ENCODE measurements around the gene C1S. TPM values are rescaled to one million over a fixed set of nuclear protein-coding genes. Genes with fewer than 3 reads are reported as not detected.
"Not testable (repeated sequence)": the region's sequence is repeated elsewhere in the genome, so short reads cannot be mapped to it uniquely, and the experiment has no call there.

The C1S gene
- total RNA-seq, 4 donors from 2014 or later = 415 to 1,129 (median 638) TPM

DNA sequence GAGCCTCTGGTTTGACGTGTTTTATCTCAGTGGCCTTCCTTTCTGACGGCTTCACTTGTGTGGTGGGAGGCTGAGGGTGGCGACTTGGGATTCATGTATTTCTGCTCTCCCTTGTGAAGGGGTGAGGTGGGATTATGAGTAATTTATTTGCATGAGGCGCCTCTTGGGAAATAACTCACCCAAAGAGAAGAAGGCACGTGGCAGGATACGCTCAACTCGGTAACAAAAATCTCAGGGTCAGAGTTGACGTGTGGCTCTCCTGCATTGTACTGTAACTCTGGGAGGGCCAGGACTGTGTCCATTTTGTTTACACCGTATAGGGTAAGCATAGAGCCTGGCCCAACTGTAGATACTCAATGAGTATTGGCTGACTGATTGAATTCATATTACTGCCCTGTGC is 14.6 kb upstream of the C1S start:
- WGBS, 2 donors = 89 to 90% methylated on average over 9 of the region's 9 CpGs
- H3K27me3 ChIP-seq = no peaks in the 10 kb centered on the region
- no peak for DNase-seq (ENCODE audit: low spot score in 2 of 2)
- H3K4me3 ChIP-seq = no peak overlapping the region
- H3K9me3 ChIP-seq = no peaks in the 10 kb centered on the region
- TF ChIP-seq POLR2A (IDR thresholded peaks at IDR 0.05) = no peak
- TF ChIP-seq, protein P1, sequence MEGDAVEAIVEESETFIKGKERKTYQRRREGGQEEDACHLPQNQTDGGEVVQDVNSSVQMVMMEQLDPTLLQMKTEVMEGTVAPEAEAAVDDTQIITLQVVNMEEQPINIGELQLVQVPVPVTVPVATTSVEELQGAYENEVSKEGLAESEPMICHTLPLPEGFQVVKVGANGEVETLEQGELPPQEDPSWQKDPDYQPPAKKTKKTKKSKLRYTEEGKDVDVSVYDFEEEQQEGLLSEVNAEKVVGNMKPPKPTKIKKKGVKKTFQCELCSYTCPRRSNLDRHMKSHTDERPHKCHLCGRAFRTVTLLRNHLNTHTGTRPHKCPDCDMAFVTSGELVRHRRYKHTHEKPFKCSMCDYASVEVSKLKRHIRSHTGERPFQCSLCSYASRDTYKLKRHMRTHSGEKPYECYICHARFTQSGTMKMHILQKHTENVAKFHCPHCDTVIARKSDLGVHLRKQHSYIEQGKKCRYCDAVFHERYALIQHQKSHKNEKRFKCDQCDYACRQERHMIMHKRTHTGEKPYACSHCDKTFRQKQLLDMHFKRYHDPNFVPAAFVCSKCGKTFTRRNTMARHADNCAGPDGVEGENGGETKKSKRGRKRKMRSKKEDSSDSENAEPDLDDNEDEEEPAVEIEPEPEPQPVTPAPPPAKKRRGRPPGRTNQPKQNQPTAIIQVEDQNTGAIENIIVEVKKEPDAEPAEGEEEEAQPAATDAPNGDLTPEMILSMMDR (IDR thresholded peaks at IDR 0.05) = no peak
- no peak for TF ChIP-seq EP300 (IDR thresholded peaks at IDR 0.05)
- no peaks in the 10 kb centered on the region for H3K36me3 ChIP-seq
- no peaks in the 10 kb centered on the region for H3K4me1 ChIP-seq
- H3K27ac ChIP-seq = no peak overlapping the region

DNA sequence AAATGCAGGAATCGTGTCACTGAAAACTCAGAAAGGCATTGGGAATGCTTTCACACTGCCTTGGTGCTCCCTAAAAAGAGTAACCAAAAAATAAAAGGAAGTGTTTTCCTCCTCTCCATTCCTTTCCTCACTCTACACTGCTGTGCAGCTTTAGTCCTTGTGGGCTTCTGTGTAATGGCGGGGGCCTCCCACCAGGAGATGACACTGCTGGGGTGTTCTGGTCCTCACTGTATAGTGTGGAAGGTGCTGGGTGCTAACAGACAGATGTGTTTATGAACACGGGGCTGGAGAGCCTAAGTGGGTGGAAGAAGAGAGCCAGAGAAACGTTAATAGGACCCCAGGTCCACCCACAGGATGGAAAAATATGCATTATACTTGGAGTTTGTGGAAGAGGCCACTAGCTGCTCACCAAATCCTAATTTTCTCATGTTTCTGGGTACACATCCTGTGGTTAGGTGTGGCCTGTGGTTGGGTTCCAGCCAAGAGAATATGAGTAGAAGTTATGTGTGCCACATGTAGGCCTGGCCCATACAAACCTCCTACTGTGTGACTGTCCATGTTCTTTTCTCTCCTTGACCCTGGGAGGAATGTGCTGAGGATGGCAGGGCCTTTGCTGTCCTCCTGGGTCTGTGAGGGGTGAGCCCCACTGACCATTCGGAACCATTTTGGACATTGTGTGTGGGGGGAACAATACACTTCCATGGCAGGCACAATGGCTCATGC is 14.0 kb upstream of the C1S start:
- H3K4me1 ChIP-seq = no peaks in the 10 kb centered on the region
- DNase-seq (ENCODE audit: low spot score in 2 of 2) = no peak
- H3K4me3 ChIP-seq = no peak overlapping the region
- H3K36me3 ChIP-seq = no peaks in the 10 kb centered on the region
- WGBS, 2 donors = 72 to 76% methylated on average over 5 of the region's 5 CpGs
- TF ChIP-seq, protein P1 (IDR thresholded peaks at IDR 0.05) = no peak
- H3K27me3 ChIP-seq = no peaks in the 10 kb centered on the region
- H3K27ac ChIP-seq = no peak overlapping the region
- H3K9me3 ChIP-seq = no peaks in the 10 kb centered on the region

DNA sequence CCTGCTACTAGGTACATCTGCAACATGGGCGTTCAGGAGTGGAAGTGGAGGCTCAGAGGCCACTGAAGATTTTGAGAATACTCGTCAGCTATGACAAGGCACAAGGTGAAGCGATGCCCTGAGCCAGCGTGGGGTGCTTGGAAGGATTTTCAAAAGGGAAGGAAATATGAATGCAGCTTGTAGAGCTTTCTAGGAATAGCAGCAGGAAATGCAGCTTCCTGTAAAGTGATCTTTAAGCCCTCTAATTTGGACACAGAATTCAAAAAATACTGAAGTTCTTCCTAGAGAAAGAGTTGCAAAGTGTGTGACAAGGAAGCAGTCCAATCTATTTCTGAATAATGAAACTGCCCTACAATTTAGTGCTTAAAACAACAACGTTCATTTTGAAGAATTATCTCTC is 13.2 kb upstream of the C1S start:
- Histone ChIP-seq H3K9me3 (no peaks in the 10 kb centered on the region), H3K4me3 (no peak overlapping the region), H3K36me3 (no peaks in the 10 kb centered on the region), H3K27ac (no peak overlapping the region), H3K4me1 (no peaks in the 10 kb centered on the region), H3K27me3 (no peaks in the 10 kb centered on the region)
- WGBS, 2 donors = 63 to 73% methylated on average over 5 of the region's 5 CpGs
- TF ChIP-seq, protein P1 (IDR thresholded peaks at IDR 0.05) = no peak
- TF ChIP-seq POLR2A (IDR thresholded peaks at IDR 0.05) (no peak), EP300 (IDR thresholded peaks at IDR 0.05) (no peak)
- no peak for DNase-seq (ENCODE audit: low spot score in 2 of 2)

DNA sequence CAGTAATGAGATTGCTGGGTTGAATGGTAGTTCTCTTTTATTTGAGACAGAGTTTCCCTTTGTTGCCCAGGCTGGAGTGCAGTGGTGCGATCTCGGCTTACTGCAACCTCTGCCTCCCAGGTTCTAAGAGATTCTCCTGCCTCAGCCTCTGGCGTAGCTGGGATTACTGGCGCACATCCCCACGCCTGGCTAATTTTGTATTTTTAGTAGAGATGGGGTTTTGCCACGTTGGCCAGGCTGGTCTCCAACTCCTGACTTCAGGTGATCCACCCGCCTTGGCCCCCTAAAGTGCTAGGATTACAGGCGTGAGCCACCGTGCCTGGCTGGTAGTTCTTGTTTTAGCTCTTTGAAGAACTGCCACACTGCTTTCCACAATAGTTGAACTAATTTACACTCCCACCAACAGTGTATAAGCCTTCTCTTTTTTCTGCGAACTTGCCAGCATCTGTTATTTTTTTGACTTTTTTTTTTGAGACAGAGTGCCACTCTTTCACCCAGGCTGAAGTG is 11.0 kb upstream of the C1S start:
- H3K9me3 ChIP-seq; DNase-seq (ENCODE audit: low spot score in 2 of 2); H3K36me3 ChIP-seq; H3K27ac ChIP-seq; H3K27me3 ChIP-seq; H3K4me3 ChIP-seq; H3K4me1 ChIP-seq: not testable (repeated sequence)
- WGBS, 2 donors = 74 to 80% methylated on average over 10 of the region's 10 CpGs

DNA sequence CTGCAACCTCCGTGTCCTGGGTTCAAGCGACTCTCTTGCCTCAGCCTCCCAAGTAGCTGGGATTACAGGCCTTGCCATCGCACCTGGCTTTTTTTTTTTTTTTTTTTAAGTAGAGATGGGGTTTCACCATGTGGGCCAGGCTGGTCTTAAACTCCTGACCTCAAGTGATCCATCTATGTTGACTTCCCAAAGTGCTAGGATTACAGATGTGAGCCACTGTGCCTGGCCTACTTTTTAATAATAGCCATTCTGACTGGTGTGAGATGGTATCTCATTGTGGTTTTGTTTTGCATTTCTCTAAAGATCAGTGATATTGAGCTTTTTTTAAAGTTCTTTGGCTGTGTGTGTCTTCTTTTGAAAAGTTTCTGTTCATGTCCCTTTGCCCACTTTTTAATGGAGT is 10.5 kb upstream of the C1S start:
- H3K4me1 ChIP-seq; DNase-seq (ENCODE audit: low spot score in 2 of 2); H3K4me3 ChIP-seq; H3K36me3 ChIP-seq; H3K27ac ChIP-seq; H3K27me3 ChIP-seq; H3K9me3 ChIP-seq: not testable (repeated sequence)
- 88 to 92% methylated on average over 3 of the region's 3 CpGs for whole genome bisulfite sequencing, 2 donors

DNA sequence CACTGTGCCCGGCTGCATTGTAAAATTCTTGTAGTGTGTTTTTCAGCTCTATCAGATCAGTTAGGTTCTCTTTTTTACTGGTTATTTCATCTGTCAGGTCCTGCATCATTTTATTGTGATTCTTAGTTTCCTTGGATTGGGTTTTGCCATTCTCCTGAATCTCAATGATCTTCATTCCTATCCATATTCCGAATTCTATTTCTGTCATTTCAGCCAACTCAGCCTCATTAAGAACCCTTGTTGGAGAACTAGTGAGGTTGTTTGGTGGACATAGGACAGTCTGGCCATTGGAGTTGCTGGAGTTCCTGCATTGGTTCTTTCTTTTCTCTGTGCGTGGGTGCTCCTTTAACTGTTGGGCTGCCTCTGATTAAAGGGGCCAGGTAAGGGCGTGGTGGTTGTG is 5.6 kb upstream of the C1S start:
- H3K9me3 ChIP-seq = no peaks in the 10 kb centered on the region
- TF ChIP-seq, protein P1 (IDR thresholded peaks at IDR 0.05) = no peak
- TF ChIP-seq EP300 (IDR thresholded peaks at IDR 0.05) = no peak
- TF ChIP-seq POLR2A (IDR thresholded peaks at IDR 0.05) = no peak
- no peak overlapping the region for H3K4me3 ChIP-seq
- no peak for DNase-seq (ENCODE audit: low spot score in 2 of 2)
- H3K27me3 ChIP-seq = no peaks in the 10 kb centered on the region
- H3K4me1 ChIP-seq = peaks cover 0 to 15% (median 3%) of the 10 kb centered on the region in 4 donors
- H3K36me3 ChIP-seq = no peaks in the 10 kb centered on the region
- WGBS, 2 donors = 78 to 88% methylated on average over 4 of the region's 4 CpGs
- H3K27ac ChIP-seq = no peak overlapping the region

DNA sequence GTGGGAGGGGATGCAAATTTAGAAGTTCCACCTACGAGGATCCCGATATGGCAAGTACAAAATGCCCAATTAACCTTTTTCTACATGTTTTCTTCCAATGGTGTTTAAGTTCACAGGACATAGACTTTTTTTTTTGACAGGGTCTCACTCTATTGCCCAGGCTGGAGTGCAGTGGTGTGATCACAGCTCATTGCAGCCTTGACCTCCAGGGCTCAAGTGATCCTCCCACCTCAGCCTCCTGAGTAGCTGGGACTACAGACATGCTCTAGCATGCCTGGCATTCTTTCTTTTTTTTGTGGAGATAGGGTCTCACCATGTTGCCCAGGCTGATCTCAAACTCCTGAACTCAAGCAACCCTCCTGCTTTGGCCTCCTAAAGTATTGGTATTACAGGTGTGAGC is 4.8 kb upstream of the C1S start:
- 91 to 92% methylated on average over 2 of the region's 2 CpGs for WGBS, 2 donors
- H3K27me3 ChIP-seq; DNase-seq (ENCODE audit: low spot score in 2 of 2); H3K9me3 ChIP-seq; H3K4me3 ChIP-seq; H3K27ac ChIP-seq; H3K36me3 ChIP-seq: not testable (repeated sequence)
- H3K4me1 ChIP-seq = peaks cover 0 to 18% (median 4%) of the 10 kb centered on the region in 4 donors

Measured in tibial nerve (tissue), 4 donors.